Astrocyte (in vitro differentiated cells and primary cell): ENCODE results near the gene SYCP2. TPM values are rescaled to one million over a fixed set of nuclear protein-coding genes. Genes with fewer than 3 reads are reported as not detected.

Source experiments
- DNase-seq: peaks from one replicate; pipeline ENCODE4 v3.0.0-alpha.2; 2010; ENCODE audit warnings: low read depth
- FAIRE-seq: peaks from 2 replicates; lab custom pipeline; 2011; peaks lifted over from hg19 to GRCh38; lab: Jason Lieb, UNC
- H2AFZ ChIP-seq: 2 replicates; pipeline ENCODE4 v1.6.0; 2012; ENCODE audit warnings: low read depth, low read length, inconsistent platforms
- H3K27ac ChIP-seq: 2 replicates; pipeline ENCODE4 v1.5.1; 2011; ENCODE audit warnings: low read depth, low read length, inconsistent platforms
- H3K27me3 ChIP-seq: 2 replicates; pipeline ENCODE4 v1.6.0; 2011; ENCODE audit warnings: low read length, inconsistent platforms; ENCODE audit not compliant: insufficient read depth
- H3K36me3 ChIP-seq: 2 replicates; pipeline ENCODE4 v1.5.1; 2011; ENCODE audit warnings: low read length, inconsistent platforms; ENCODE audit not compliant: insufficient read depth
- H3K4me1 ChIP-seq: 2 replicates; pipeline ENCODE4 v1.5.1; 2011; ENCODE audit warnings: low read length, inconsistent platforms; ENCODE audit not compliant: insufficient read depth
- H3K4me2 ChIP-seq: 2 replicates; pipeline ENCODE4 v1.6.0; 2012; ENCODE audit warnings: low read length, inconsistent platforms
- H3K4me3 ChIP-seq: 2 replicates; pipeline ENCODE4 v1.5.1; 2011; ENCODE audit warnings: low read depth, mild to moderate bottlenecking, low read length, inconsistent platforms; ENCODE audit not compliant: insufficient read depth
- H3K79me2 ChIP-seq: 2 replicates; pipeline ENCODE4 v1.6.0; 2012; ENCODE audit warnings: mild to moderate bottlenecking, low read length, inconsistent platforms; ENCODE audit not compliant: insufficient read depth
- H3K9ac ChIP-seq: 2 replicates; pipeline ENCODE4 v1.6.0; 2012; ENCODE audit warnings: mild to moderate bottlenecking, low read length, inconsistent platforms
- H3K9me3 ChIP-seq: 2 replicates; pipeline ENCODE4 v1.5.1; 2012; ENCODE audit warnings: low read depth, mild to moderate bottlenecking, low read length, inconsistent platforms; ENCODE audit not compliant: insufficient read depth
- H4K20me1 ChIP-seq: 2 replicates; pipeline ENCODE4 v1.6.0; 2012; ENCODE audit warnings: low read length, inconsistent platforms; ENCODE audit not compliant: insufficient read depth
- H3K27ac Mint-ChIP-seq: one replicate; pipeline ENCODE4 v1.8.0; 2021; ENCODE audit warnings: mild to moderate bottlenecking, mixed read lengths; ENCODE audit not compliant: unreplicated experiment
- H3K27me3 Mint-ChIP-seq: one replicate; pipeline ENCODE4 v1.8.0; 2021; ENCODE audit warnings: low read depth, mixed read lengths; ENCODE audit not compliant: unreplicated experiment
- H3K36me3 Mint-ChIP-seq: one replicate; pipeline ENCODE4 v1.8.0; 2021; ENCODE audit warnings: low read depth, mixed read lengths; ENCODE audit not compliant: unreplicated experiment
- H3K4me1 Mint-ChIP-seq: one replicate; pipeline ENCODE4 v1.8.0; 2021; ENCODE audit warnings: low read depth, mixed read lengths; ENCODE audit not compliant: unreplicated experiment
- H3K4me3 Mint-ChIP-seq: one replicate; pipeline ENCODE4 v1.8.0; 2021; ENCODE audit warnings: mild to moderate bottlenecking, moderate library complexity, mixed read lengths; ENCODE audit not compliant: unreplicated experiment
- H3K9me3 Mint-ChIP-seq: one replicate; pipeline ENCODE4 v1.8.0; 2021; ENCODE audit warnings: mild to moderate bottlenecking, mixed read lengths; ENCODE audit not compliant: unreplicated experiment
- EZH2 ChIP-seq: IDR thresholded peaks from 2 replicates; pipeline ENCODE4 v1.6.1; 2012; ENCODE audit warnings: mild to moderate bottlenecking, low read length, inconsistent platforms; ENCODE audit not compliant: insufficient read depth
- total RNA-seq: library from RNA; stranded (reverse); gene quantifications from 2 replicates; pipeline ENCODE4 v1.2.1, GENCODE V29; 2021
- TF ChIP-seq, protein P1 (sequence below): IDR thresholded peaks from 2 replicates; pipeline ENCODE4 v1.5.1; 2011; ENCODE audit warnings: low read depth, mild to moderate bottlenecking, inconsistent platforms, low read length, moderate library complexity; ENCODE audit not compliant: insufficient read depth

Gene SYCP2
- total RNA-seq, 1 donor from 2014 or later = 0.27 TPM

DNA sequence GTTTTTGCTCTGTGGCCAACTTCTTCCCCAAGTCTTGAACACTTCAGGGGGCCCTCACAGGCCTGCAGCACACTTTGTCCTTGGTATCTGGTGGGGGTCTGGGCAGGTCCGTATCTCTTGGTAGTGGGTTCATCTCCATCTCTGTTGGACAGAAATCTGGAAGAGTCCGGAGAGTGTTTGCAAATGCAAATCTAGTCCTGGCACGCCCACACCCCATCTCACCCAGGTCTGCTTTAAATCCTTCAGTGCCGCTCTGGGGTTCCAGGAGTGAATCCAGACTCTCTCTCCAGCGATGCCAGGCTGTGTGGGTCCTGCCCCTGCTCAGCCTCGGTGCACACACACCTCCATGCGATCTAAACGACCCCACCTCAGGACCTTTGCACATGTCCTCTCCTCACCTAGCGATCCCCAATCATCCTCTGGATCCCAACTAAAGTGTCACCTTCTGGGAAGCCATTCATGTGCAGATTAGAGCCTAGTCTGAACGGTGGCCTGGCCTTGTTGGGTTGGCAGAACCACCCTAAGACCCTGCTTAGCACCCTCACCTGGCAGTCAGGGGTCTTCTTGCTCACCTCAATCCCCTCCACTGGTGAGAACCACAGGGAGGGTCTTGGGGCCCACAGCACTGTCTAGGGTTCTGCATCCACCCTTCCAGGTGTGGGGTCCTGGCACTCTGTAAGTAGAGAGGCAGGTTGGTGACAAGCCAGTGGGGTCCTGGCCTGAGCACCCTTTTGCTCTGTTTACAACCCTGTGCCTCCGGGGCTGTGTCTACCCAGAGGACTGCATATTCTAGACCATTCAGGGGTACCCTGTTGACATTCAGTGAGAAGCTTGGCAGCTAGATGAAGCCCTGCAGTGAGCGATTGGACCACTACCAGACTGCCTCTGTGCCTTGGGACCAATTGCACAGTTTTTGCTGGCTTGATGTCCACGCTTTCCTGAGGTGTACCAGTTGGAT, 100.8 kb downstream of the SYCP2 start:
- no peak overlapping the region for H3K4me2 ChIP-seq
- peaks cover 16% of the 10 kb centered on the region for H3K27me3 ChIP-seq
- Mint-ChIP-seq H3K27me3 (peaks cover 31% of the 10 kb centered on the region), H3K4me1 (peaks cover 27% of the 10 kb centered on the region), H3K9me3 (peaks cover 2% of the 10 kb centered on the region), H3K36me3 (no peaks in the 10 kb centered on the region), H3K27ac (no peak overlapping the region), H3K4me3 (no peak overlapping the region)
- H3K79me2 ChIP-seq = no peaks in the 10 kb centered on the region
- no peaks in the 10 kb centered on the region for H3K36me3 ChIP-seq
- no peak overlapping the region for H3K9ac ChIP-seq
- H3K9me3 ChIP-seq = no peaks in the 10 kb centered on the region
- no peak overlapping the region for H2AFZ ChIP-seq
- H4K20me1 ChIP-seq = no peaks in the 10 kb centered on the region
- peaks cover 13% of the 10 kb centered on the region for H3K4me1 ChIP-seq
- no peak for DNase-seq
- no peak for TF ChIP-seq EZH2
- TF ChIP-seq, protein P1, sequence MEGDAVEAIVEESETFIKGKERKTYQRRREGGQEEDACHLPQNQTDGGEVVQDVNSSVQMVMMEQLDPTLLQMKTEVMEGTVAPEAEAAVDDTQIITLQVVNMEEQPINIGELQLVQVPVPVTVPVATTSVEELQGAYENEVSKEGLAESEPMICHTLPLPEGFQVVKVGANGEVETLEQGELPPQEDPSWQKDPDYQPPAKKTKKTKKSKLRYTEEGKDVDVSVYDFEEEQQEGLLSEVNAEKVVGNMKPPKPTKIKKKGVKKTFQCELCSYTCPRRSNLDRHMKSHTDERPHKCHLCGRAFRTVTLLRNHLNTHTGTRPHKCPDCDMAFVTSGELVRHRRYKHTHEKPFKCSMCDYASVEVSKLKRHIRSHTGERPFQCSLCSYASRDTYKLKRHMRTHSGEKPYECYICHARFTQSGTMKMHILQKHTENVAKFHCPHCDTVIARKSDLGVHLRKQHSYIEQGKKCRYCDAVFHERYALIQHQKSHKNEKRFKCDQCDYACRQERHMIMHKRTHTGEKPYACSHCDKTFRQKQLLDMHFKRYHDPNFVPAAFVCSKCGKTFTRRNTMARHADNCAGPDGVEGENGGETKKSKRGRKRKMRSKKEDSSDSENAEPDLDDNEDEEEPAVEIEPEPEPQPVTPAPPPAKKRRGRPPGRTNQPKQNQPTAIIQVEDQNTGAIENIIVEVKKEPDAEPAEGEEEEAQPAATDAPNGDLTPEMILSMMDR = no peak
- no peak overlapping the region for H3K4me3 ChIP-seq
- FAIRE-seq = no peak
- H3K27ac ChIP-seq = no peak overlapping the region

DNA sequence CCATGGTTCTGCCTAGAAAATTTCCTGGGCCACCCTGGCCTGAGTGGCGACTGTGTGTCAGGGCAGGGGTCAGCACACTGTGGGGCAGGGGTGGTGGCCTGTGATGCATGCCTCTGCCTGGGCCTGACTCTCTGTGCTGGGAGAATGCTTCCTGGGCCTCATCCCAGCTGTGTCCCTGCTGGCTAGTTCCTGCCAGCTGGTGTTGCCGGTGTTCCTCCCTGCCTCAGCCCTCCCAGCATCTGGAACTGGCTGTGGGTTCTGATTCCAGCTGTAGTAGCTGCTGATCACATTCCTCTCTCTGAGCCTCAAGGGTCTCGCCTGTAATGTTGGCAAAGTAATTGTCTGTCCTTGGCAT, 101.5 kb downstream of the SYCP2 start:
- DNase-seq (no peak), FAIRE-seq (no peak)
- Histone ChIP-seq H3K9me3 (no peaks in the 10 kb centered on the region), H3K79me2 (no peaks in the 10 kb centered on the region), H3K4me1 (peaks cover 13% of the 10 kb centered on the region), H2AFZ (no peak overlapping the region), H4K20me1 (no peaks in the 10 kb centered on the region), H3K9ac (no peak overlapping the region), H3K4me2 (no peak overlapping the region), H3K27ac (no peak overlapping the region), H3K36me3 (no peaks in the 10 kb centered on the region), H3K4me3 (no peak overlapping the region), H3K27me3 (peaks cover 15% of the 10 kb centered on the region)
- TF ChIP-seq, protein P1 = no peak
- no peak for TF ChIP-seq EZH2
- H3K4me3 Mint-ChIP-seq = no peak overlapping the region
- no peaks in the 10 kb centered on the region for H3K36me3 Mint-ChIP-seq
- peaks cover 22% of the 10 kb centered on the region for H3K4me1 Mint-ChIP-seq
- peaks cover 34% of the 10 kb centered on the region for H3K27me3 Mint-ChIP-seq
- no peak overlapping the region for H3K27ac Mint-ChIP-seq
- peaks cover 2% of the 10 kb centered on the region for H3K9me3 Mint-ChIP-seq
